ENCODE data around the gene TYRP1. TPM values are rescaled to one million over a fixed set of nuclear protein-coding genes. Genes with fewer than 3 reads are reported as not detected.

Gene TYRP1
- total and polyA plus RNA-seq, 4 donors = 1.2 to 10.2 (median 3.8) TPM

DNA sequence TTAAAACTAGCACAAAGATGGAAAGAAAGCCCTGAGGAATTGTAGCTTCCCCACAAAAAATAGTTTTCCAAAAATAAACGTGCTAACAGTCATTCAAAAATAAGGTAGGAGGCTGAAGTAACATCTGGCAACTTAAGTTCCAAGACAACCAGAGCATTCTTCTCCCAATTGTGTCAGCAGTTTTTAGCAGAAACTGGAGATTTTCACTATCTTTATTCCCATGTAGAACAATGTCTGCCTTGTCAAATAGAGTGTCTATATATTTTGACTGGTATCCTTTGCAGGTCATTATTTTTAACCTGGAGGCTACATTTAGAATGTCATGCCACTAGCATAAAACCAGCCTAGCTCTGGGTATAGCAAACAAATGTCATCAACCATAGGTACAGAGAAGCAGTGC, 10.8 kb downstream of the TYRP1 start:
- Histone ChIP-seq H3K4me3 (ENCODE audit: low read depth, low read length) (no peak overlapping the region), H3K27me3 (ENCODE audit: control insufficient read depth, insufficient read depth, low read length) (no peaks in the 10 kb centered on the region), H3K9me3 (ENCODE audit: control insufficient read depth, insufficient read depth, low read length) (no peaks in the 10 kb centered on the region), H3K27ac (ENCODE audit: low read depth, low read length) (no peak overlapping the region), H3K36me3 (ENCODE audit: control insufficient read depth, insufficient read depth, low read length) (no peaks in the 10 kb centered on the region), H3K4me1 (ENCODE audit: control insufficient read depth, insufficient read depth, low read length) (no peaks in the 10 kb centered on the region)
- no peak for DNase-seq (ENCODE audit: low read depth in 4 of 6, low spot score in 6 of 6)
- no CpG with 5 or more reads among the region's 1 CpG for WGBS (ENCODE audit: insufficient coverage)

DNA sequence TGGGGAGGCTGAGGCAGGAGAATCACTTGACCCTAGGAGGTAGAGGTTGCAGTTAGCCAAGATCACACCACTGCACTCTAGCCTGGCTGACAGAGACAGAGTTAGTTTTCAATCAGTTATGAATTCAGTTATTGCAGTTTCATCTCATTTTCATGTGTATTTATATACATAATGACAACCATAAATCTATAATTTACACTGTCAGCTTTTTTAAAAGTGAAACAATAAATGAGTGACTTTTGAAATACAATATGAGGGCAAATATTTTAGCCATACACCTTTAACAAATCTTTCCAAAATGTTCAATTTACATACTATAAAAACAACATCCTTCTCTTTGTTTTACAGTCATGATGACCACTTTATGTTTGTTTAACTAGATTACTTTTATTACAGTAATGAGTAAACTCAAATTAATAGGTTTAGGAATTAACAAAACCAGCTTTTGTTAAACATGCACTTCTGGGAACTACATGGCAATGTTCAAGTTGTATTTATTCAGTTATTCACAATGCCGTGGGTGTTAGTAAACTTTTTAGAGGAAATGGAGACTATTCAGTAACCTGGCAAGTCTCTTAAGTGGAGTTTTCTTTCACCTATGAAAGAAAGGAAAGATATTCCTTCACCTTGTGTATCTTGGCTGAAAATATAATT, 12.7 kb downstream of the TYRP1 start:
- WGBS (ENCODE audit: insufficient coverage) = no CpG with 5 or more reads among the region's 1 CpG
- H3K27ac ChIP-seq (ENCODE audit: low read depth, low read length) = no peak overlapping the region
- no peak for DNase-seq (ENCODE audit: low read depth in 4 of 6, low spot score in 6 of 6)
- H3K27me3 ChIP-seq (ENCODE audit: control insufficient read depth, insufficient read depth, low read length) = no peaks in the 10 kb centered on the region
- no peaks in the 10 kb centered on the region for H3K36me3 ChIP-seq (ENCODE audit: control insufficient read depth, insufficient read depth, low read length)
- H3K4me3 ChIP-seq (ENCODE audit: low read depth, low read length) = no peak overlapping the region
- H3K9me3 ChIP-seq (ENCODE audit: control insufficient read depth, insufficient read depth, low read length) = no peaks in the 10 kb centered on the region
- H3K4me1 ChIP-seq (ENCODE audit: control insufficient read depth, insufficient read depth, low read length) = no peaks in the 10 kb centered on the region

DNA sequence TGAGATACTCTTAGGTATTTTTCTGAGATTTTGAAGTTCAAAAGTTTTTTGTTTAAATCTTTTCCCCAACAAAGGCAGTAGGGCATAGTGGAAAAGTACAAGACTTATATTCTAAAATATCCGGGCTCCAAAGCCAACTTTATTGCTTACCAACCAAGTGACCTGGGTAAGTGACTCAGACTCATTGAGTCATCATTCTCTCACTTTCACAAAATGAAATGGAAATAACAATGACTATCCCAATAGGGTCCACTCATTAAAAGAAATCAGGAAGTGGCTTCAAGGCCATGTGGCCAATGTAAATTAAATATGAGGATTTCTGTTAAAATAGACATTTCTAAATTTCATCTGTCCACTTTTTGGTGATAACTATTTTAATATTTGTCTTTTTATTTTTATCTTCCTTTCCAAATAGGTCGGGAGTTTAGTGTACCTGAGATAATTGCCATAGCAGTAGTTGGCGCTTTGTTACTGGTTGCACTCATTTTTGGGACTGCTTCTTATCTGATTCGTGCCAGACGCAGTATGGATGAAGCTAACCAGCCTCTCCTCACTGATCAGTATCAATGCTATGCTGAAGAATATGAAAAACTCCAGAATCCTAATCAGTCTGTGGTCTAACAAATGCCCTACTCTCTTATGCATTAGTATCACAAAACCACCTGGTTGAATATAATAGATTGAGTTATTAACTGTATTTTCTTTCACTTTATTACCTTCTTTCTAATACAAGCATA, 15.5 kb downstream of the TYRP1 start:
- WGBS (ENCODE audit: insufficient coverage) = 100% methylated on average over 1 of the region's 5 CpGs
- Histone ChIP-seq H3K4me1 (ENCODE audit: control insufficient read depth, insufficient read depth, low read length) (no peaks in the 10 kb centered on the region), H3K4me3 (ENCODE audit: low read depth, low read length) (no peak overlapping the region), H3K27ac (ENCODE audit: low read depth, low read length) (no peak overlapping the region), H3K36me3 (ENCODE audit: control insufficient read depth, insufficient read depth, low read length) (no peaks in the 10 kb centered on the region), H3K9me3 (ENCODE audit: control insufficient read depth, insufficient read depth, low read length) (no peaks in the 10 kb centered on the region), H3K27me3 (ENCODE audit: control insufficient read depth, insufficient read depth, low read length) (no peaks in the 10 kb centered on the region)
- no peak for DNase-seq (ENCODE audit: low read depth in 4 of 6, low spot score in 6 of 6)

DNA sequence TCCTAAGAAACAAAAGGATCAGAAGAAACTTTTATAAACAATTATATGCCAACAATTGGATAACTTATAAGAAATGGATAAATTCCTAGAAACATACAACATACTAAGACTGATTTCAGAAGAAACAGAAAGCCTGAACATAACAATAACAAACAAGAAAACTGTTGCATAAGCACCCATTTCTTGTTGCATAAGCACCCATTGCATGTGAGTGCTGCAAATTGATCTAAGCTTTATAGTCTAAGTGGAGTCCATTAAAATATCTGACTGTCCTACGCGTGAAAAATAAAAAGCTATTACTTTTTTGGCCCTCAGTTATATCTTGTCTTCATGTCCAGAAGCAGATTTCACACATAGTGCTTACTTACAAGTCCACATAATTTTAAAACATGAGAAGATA, 19.3 kb downstream of the TYRP1 start:
- no CpG with 5 or more reads among the region's 2 CpGs for WGBS (ENCODE audit: insufficient coverage)
- no peaks in the 10 kb centered on the region for H3K9me3 ChIP-seq (ENCODE audit: control insufficient read depth, insufficient read depth, low read length)
- no peak overlapping the region for H3K4me3 ChIP-seq (ENCODE audit: low read depth, low read length)
- no peak for DNase-seq (ENCODE audit: low read depth in 4 of 6, low spot score in 6 of 6)
- no peaks in the 10 kb centered on the region for H3K27me3 ChIP-seq (ENCODE audit: control insufficient read depth, insufficient read depth, low read length)
- H3K4me1 ChIP-seq (ENCODE audit: control insufficient read depth, insufficient read depth, low read length) = no peaks in the 10 kb centered on the region
- no peak overlapping the region for H3K27ac ChIP-seq (ENCODE audit: low read depth, low read length)
- no peaks in the 10 kb centered on the region for H3K36me3 ChIP-seq (ENCODE audit: control insufficient read depth, insufficient read depth, low read length)

DNA sequence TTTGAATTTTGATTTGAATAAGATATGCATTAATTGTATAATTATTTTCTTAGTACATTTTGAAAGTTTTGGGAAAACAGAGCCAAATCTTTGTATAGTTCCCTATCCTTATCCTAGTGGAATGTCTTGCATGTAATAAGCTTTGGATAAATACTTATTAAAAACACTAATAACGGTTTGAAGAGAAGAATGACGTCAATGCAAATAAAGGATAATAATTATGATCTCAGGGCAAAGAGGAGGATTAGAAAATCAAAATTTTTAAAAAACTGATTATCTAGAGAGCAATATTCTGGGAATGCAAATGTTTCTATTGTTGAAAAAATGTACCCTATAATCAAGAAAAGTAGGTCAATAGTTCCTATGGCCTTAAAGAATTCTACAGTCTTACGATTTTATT, 22.1 kb downstream of the TYRP1 start:
- no peak for DNase-seq (ENCODE audit: low read depth in 4 of 6, low spot score in 6 of 6)
- Histone ChIP-seq H3K4me3 (ENCODE audit: low read depth, low read length) (no peak overlapping the region), H3K27ac (ENCODE audit: low read depth, low read length) (no peak overlapping the region), H3K4me1 (ENCODE audit: control insufficient read depth, insufficient read depth, low read length) (no peaks in the 10 kb centered on the region), H3K36me3 (ENCODE audit: control insufficient read depth, insufficient read depth, low read length) (no peaks in the 10 kb centered on the region), H3K27me3 (ENCODE audit: control insufficient read depth, insufficient read depth, low read length) (peaks cover 2% of the 10 kb centered on the region), H3K9me3 (ENCODE audit: control insufficient read depth, insufficient read depth, low read length) (no peaks in the 10 kb centered on the region)
- no CpG with 5 or more reads among the region's 3 CpGs for WGBS (ENCODE audit: insufficient coverage)

DNA sequence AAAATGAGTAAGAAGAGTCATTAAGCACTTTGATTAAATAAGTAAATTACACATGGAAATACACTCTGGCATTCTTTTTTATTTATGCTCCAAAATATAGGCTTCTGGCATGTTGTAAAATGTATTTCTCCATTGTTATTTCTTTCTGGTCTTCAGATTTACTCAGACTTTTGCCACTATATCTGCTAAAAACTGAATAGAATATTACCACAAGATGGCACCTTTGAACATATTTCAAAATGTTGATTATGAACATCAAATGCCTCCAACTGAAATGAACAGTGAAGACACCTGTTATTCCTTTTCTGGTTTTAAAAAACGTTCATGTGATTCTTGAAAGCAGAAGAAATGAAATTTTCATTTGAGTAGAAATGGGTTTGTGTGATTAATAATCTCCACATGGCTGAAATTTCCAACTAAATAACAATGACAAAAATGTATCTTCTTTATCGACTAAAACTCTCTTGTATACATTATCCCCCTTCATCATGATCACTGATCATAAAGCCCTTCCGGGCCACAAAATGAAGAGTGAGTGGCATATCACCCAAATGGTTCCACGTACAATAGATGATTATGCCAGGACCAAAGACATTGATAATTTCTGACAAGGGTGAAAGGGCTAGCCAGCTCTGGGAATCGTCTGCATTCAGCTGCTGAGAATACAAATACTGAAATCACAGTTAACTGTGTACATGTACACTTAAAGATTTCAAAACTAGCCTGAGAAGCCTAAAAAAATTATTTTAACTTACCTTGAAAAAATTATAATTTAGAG, 23.8 kb downstream of the TYRP1 start:
- H3K36me3 ChIP-seq (ENCODE audit: control insufficient read depth, insufficient read depth, low read length) = no peaks in the 10 kb centered on the region
- H3K9me3 ChIP-seq (ENCODE audit: control insufficient read depth, insufficient read depth, low read length) = no peaks in the 10 kb centered on the region
- no peak overlapping the region for H3K27ac ChIP-seq (ENCODE audit: low read depth, low read length)
- peaks cover 2% of the 10 kb centered on the region for H3K27me3 ChIP-seq (ENCODE audit: control insufficient read depth, insufficient read depth, low read length)
- H3K4me3 ChIP-seq (ENCODE audit: low read depth, low read length) = no peak overlapping the region
- 58% methylated on average over 2 of the region's 5 CpGs for WGBS (ENCODE audit: insufficient coverage)
- DNase-seq (ENCODE audit: low read depth in 4 of 6, low spot score in 6 of 6) = peak in 2 of 6 donors; percentile 29 to 54
- H3K4me1 ChIP-seq (ENCODE audit: control insufficient read depth, insufficient read depth, low read length) = no peaks in the 10 kb centered on the region

DNA sequence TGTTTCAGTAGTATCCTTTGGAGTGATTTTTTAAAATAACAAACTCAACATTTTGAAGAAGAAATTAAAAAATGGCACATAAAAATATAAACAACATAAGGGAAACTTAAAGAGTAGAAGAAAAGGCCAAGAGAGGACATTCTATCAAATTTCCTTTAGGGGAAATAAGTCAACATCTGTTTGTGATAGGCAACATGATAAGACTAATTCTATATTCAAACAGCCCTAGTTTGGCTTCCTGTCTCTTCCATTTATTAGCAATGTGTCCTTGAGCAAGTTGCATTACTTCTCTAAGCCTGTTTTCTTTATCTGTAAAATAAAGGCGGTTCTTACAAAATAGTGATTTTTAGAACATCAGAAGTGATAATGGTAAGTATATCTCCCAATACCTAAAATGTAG, 24.7 kb downstream of the TYRP1 start:
- Histone ChIP-seq H3K27me3 (ENCODE audit: control insufficient read depth, insufficient read depth, low read length) (peaks cover 2% of the 10 kb centered on the region), H3K27ac (ENCODE audit: low read depth, low read length) (no peak overlapping the region), H3K9me3 (ENCODE audit: control insufficient read depth, insufficient read depth, low read length) (no peaks in the 10 kb centered on the region), H3K4me3 (ENCODE audit: low read depth, low read length) (no peak overlapping the region), H3K4me1 (ENCODE audit: control insufficient read depth, insufficient read depth, low read length) (no peaks in the 10 kb centered on the region), H3K36me3 (ENCODE audit: control insufficient read depth, insufficient read depth, low read length) (no peaks in the 10 kb centered on the region)
- no CpG with 5 or more reads among the region's 1 CpG for WGBS (ENCODE audit: insufficient coverage)
- no peak for DNase-seq (ENCODE audit: low read depth in 4 of 6, low spot score in 6 of 6)

DNA sequence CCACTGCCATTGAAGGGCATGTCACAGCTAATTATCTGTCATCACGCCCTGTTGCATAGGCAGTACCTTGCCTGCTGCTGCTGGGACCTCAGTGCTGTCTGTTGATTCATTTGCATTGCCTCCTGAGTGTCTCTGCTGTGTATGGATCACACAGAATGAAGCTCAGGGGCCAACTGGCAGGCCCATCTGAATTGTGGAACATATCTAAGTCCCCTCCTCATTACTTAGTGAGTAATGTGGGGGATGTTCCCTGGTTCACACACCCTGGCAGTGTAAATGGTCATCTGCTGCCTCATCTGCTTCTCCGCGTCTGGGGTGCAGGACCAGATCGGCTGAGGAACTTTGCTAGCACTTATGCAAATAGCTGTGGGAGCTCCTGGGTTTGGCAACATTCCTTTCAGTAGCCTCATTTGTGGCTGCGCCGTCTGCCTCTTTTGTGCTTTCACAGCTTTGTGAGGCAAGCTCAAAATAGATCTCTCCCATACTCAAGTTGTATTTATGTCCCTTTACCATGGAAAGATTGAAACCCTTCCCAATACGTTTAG, 25.4 kb downstream of the TYRP1 start:
- WGBS (ENCODE audit: insufficient coverage) = 22% methylated on average over 4 of the region's 7 CpGs
- Histone ChIP-seq H3K27me3 (ENCODE audit: control insufficient read depth, insufficient read depth, low read length) (peaks cover 2% of the 10 kb centered on the region), H3K4me1 (ENCODE audit: control insufficient read depth, insufficient read depth, low read length) (no peaks in the 10 kb centered on the region), H3K27ac (ENCODE audit: low read depth, low read length) (no peak overlapping the region), H3K36me3 (ENCODE audit: control insufficient read depth, insufficient read depth, low read length) (no peaks in the 10 kb centered on the region), H3K9me3 (ENCODE audit: control insufficient read depth, insufficient read depth, low read length) (no peaks in the 10 kb centered on the region), H3K4me3 (ENCODE audit: low read depth, low read length) (no peak overlapping the region)
- peak in 2 of 6 donors; percentile 74 to 95 for DNase-seq (ENCODE audit: low read depth in 4 of 6, low spot score in 6 of 6)

DNA sequence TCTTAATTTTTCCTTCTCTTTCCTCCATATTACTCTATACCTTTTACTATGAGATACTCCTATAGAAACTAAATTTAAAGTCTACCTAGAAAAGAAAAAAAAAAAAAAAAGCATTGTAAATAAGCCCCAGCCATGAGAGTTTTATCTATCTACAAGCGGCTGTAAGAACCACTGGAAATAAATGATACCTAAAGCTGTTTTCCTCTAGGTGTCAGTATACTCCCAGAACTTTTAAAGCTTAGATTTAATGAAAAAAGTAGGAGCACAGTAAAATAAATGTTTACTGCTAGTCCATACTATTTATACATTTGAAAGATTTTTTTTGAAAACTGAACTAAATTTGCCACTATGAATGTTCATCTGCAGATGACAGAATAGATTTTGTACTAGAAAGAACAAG, 26.2 kb downstream of the TYRP1 start:
- no CpG with 5 or more reads among the region's 1 CpG for WGBS (ENCODE audit: insufficient coverage)
- Histone ChIP-seq H3K4me3 (ENCODE audit: low read depth, low read length) (no peak overlapping the region), H3K4me1 (ENCODE audit: control insufficient read depth, insufficient read depth, low read length) (no peaks in the 10 kb centered on the region), H3K27me3 (ENCODE audit: control insufficient read depth, insufficient read depth, low read length) (peaks cover 2% of the 10 kb centered on the region), H3K27ac (ENCODE audit: low read depth, low read length) (no peak overlapping the region), H3K9me3 (ENCODE audit: control insufficient read depth, insufficient read depth, low read length) (no peaks in the 10 kb centered on the region), H3K36me3 (ENCODE audit: control insufficient read depth, insufficient read depth, low read length) (no peaks in the 10 kb centered on the region)
- peak in 4 of 6 donors; percentile 32 to 90 (median 62) for DNase-seq (ENCODE audit: low read depth in 4 of 6, low spot score in 6 of 6)
